Keratinocyte (primary cell): Measurements from ENCODE around the gene FOSB. TPM values are rescaled to one million over a fixed set of nuclear protein-coding genes. Genes with fewer than 3 reads are reported as not detected.

ENCODE experiments used
- DNase-seq: peaks from one replicate; pipeline ENCODE4 v3.0.0-alpha.2; 2011; ENCODE audit warnings: low read depth, missing footprints, low spot score
- FAIRE-seq: peaks from 2 replicates; lab custom pipeline; 2011; peaks lifted over from hg19 to GRCh38; lab: Jason Lieb, UNC
- H2AFZ ChIP-seq: 2 replicates; pipeline ENCODE4 v1.6.0; 2012; ENCODE audit warnings: low read length, control low read depth, inconsistent platforms; ENCODE audit not compliant: control insufficient read depth
- H3K27ac ChIP-seq: 2 replicates; pipeline ENCODE4 v1.5.1; 2011; ENCODE audit warnings: low read length; ENCODE audit not compliant: control insufficient read depth, insufficient read depth
- H3K27me3 ChIP-seq: 3 replicates; pipeline ENCODE4 v1.6.0; 2011; ENCODE audit warnings: low read length; ENCODE audit not compliant: control insufficient read depth, insufficient read depth; ENCODE audit errors: extremely low read depth
- H3K36me3 ChIP-seq, 2 experiments: 2 replicates in 1 of 2; 3 replicates in 1 of 2; pipeline ENCODE4 v1.5.1; 2011; ENCODE audit warnings: low read length in 2 of 2, mild to moderate bottlenecking in 1 of 2; ENCODE audit not compliant: control insufficient read depth in 2 of 2, insufficient read depth in 2 of 2; ENCODE audit errors: extremely low read depth in 1 of 2
- H3K4me1 ChIP-seq: 3 replicates; pipeline ENCODE4 v1.5.1; 2011; ENCODE audit warnings: low read length; ENCODE audit not compliant: control insufficient read depth, insufficient read depth; ENCODE audit errors: extremely low read depth
- H3K4me2 ChIP-seq: 3 replicates; pipeline ENCODE4 v1.6.0; 2011; ENCODE audit warnings: low read depth, low read length; ENCODE audit not compliant: control insufficient read depth, insufficient read depth; ENCODE audit errors: extremely low read depth
- H3K4me3 ChIP-seq, 3 experiments: fragments of 200-600 bp in 1 of 3; sonication (generic) in 1 of 3; 2 replicates in 2 of 3; 3 replicates in 1 of 3; pipeline ENCODE4 v1.5.1; 2011 to 2016; ENCODE audit warnings: low read length in 3 of 3, mild to moderate bottlenecking in 3 of 3, control low read depth in 2 of 3, inconsistent platforms in 1 of 3, low read depth in 1 of 3, mixed read lengths in 1 of 3, mixed run types in 1 of 3, moderate library complexity in 1 of 3; ENCODE audit not compliant: control insufficient read depth in 2 of 3, insufficient read depth in 2 of 3; ENCODE audit errors: extremely low read depth in 1 of 3
- H3K79me2 ChIP-seq: 2 replicates; pipeline ENCODE4 v1.6.0; 2012; ENCODE audit warnings: low read length; ENCODE audit not compliant: control insufficient read depth, insufficient read depth
- H3K9ac ChIP-seq: 3 replicates; pipeline ENCODE4 v1.6.0; 2011; ENCODE audit warnings: low read length; ENCODE audit not compliant: control insufficient read depth, insufficient read depth; ENCODE audit errors: extremely low read depth
- H3K9me1 ChIP-seq: 3 replicates; pipeline ENCODE4 v1.6.0; 2011; ENCODE audit warnings: low read length; ENCODE audit not compliant: control insufficient read depth, insufficient read depth; ENCODE audit errors: extremely low read depth
- H3K9me3 ChIP-seq: 2 replicates; pipeline ENCODE4 v1.5.1; 2012; ENCODE audit warnings: low read depth, low read length; ENCODE audit not compliant: control insufficient read depth
- H4K20me1 ChIP-seq: 3 replicates; pipeline ENCODE4 v1.6.0; 2011; ENCODE audit warnings: low read length; ENCODE audit not compliant: control insufficient read depth, insufficient read depth; ENCODE audit errors: extremely low read depth
- EZH2 ChIP-seq: IDR thresholded peaks from one replicate; pipeline ENCODE4 v1.6.1; 2012; ENCODE audit warnings: inconsistent platforms, mild to moderate bottlenecking, low read length, moderate library complexity
- dilution Hi-C: fragments of 300-500 bp; cut with MboI; formaldehyde crosslinking; loops from one replicate; pipeline ENCODE4 v1.7.0; 2020; ENCODE audit warnings: low sequenced_read_pairs; ENCODE audit not compliant: extremely low pct_ligation_motif_present
- polyA plus RNA-seq, 5 experiments: library from polyadenylated mRNA; depleted of rRNA in 3 of 5; stranded (reverse) in 3 of 5; stranded (forward) in 1 of 5; unstranded in 1 of 5; fragments of >200 nt; gene quantifications; 1 replicate in 1 of 5; 2 replicates in 3 of 5; 3 replicates in 1 of 5; pipeline versions ENCODE4 v1.2.1 to v1.2.3, GENCODE V29; 2011 to 2012; ENCODE audit warnings: missing spikeins in 2 of 5, low read depth in 1 of 5, low replicate concordance in 1 of 5
- TF ChIP-seq, protein P1 (sequence below), 3 experiments: IDR thresholded peaks in 1 of 3; conservative IDR thresholded peaks in 1 of 3; optimal IDR thresholded peaks in 1 of 3; 2 replicates in 2 of 3; 3 replicates in 1 of 3; pipeline versions ENCODE3 to v1.5.1; 2011; ENCODE audit warnings: low read length in 3 of 3, mild to moderate bottlenecking in 3 of 3, moderate library complexity in 2 of 3, control low read depth in 1 of 3, inconsistent platforms in 1 of 3; ENCODE audit not compliant: insufficient read depth in 2 of 3; ENCODE audit errors: extremely low read depth in 1 of 3

The FOSB gene
- polyA plus RNA-seq, 1 donor (not counting 4 experiments of a cell fraction or from before 2014, with no cell fraction given) = 4.6 TPM

DNA sequence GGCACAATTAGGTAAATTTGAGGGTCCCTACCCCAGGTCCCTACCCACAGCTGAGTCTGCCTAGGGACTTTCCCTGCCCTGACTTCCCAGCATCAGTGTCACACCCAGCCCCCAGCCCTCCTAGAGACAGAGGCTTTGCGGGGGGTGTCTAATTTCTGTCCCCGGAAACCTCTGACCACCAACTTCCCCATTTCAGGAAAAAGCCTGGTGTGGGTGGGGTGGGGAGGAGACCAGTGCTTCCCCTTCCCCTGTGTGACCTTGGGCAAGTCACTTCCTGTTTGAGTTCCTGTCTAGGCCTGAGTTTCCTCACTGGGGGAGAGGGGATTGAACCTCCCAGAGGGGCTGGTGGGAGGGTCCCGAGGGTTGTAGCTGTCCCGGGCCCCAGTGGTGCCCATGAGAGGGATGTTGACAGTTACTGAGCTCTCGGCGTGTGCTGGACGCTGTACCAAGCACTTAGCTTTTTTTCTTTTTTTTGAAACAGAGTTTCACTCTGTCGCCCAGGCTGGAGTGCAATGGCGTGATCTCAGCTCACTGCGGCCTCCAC lies 47.4 kb downstream of the FOSB start:
- Histone ChIP-seq H4K20me1 (peaks cover 37% of the 10 kb centered on the region), H3K9me1 (peaks cover 8% of the 10 kb centered on the region), H3K27ac (peak overlapping the region; percentile 25), H3K79me2 (peaks cover 71% of the 10 kb centered on the region), H3K9ac (no peak overlapping the region), H3K36me3 (peaks cover 23 to 30% of the 10 kb centered on the region in 2 experiments), H3K4me2 (no peak overlapping the region), H3K4me1 (peaks cover 30% of the 10 kb centered on the region), H3K27me3 (no peaks in the 10 kb centered on the region), H3K9me3 (no peaks in the 10 kb centered on the region), H3K4me3 (no peak overlapping the region), H2AFZ (no peak overlapping the region)
- DNase-seq (no peak), FAIRE-seq (no peak)
- TF ChIP-seq, protein P1, sequence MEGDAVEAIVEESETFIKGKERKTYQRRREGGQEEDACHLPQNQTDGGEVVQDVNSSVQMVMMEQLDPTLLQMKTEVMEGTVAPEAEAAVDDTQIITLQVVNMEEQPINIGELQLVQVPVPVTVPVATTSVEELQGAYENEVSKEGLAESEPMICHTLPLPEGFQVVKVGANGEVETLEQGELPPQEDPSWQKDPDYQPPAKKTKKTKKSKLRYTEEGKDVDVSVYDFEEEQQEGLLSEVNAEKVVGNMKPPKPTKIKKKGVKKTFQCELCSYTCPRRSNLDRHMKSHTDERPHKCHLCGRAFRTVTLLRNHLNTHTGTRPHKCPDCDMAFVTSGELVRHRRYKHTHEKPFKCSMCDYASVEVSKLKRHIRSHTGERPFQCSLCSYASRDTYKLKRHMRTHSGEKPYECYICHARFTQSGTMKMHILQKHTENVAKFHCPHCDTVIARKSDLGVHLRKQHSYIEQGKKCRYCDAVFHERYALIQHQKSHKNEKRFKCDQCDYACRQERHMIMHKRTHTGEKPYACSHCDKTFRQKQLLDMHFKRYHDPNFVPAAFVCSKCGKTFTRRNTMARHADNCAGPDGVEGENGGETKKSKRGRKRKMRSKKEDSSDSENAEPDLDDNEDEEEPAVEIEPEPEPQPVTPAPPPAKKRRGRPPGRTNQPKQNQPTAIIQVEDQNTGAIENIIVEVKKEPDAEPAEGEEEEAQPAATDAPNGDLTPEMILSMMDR (optimal IDR thresholded peaks at IDR 0.05 in 1 of 3, IDR thresholded peaks at IDR 0.05 in 1 of 3, conservative IDR thresholded peaks at IDR 0.05 in 1 of 3; ENCODE audit: extremely low read depth in 1 of 3, insufficient read depth in 2 of 3, low read length in 3 of 3) = no peak
- no peak for TF ChIP-seq EZH2
- dilution Hi-C loops = no loop called here

- H3K9me1 ChIP-seq = peaks cover 8% of the 10 kb centered on the region
- no peak overlapping the region for H3K4me3 ChIP-seq
- no peaks in the 10 kb centered on the region for H3K27me3 ChIP-seq
- TF ChIP-seq, protein P1 (optimal IDR thresholded peaks at IDR 0.05 in 1 of 3, IDR thresholded peaks at IDR 0.05 in 1 of 3, conservative IDR thresholded peaks at IDR 0.05 in 1 of 3; ENCODE audit: extremely low read depth in 1 of 3, insufficient read depth in 2 of 3, low read length in 3 of 3) = no peak
- TF ChIP-seq EZH2 = no peak
- peaks cover 26 to 34% of the 10 kb centered on the region in 2 experiments for H3K36me3 ChIP-seq
- H3K4me2 ChIP-seq = no peak overlapping the region
- no peak for FAIRE-seq
- H3K4me1 ChIP-seq = peaks cover 35% of the 10 kb centered on the region
- H3K9ac ChIP-seq = no peak overlapping the region
- no peak for DNase-seq
- H4K20me1 ChIP-seq = peaks cover 34% of the 10 kb centered on the region
- no peak overlapping the region for H3K27ac ChIP-seq
- H2AFZ ChIP-seq = no peak overlapping the region
- H3K9me3 ChIP-seq = no peaks in the 10 kb centered on the region
- peaks cover 63% of the 10 kb centered on the region for H3K79me2 ChIP-seq
- dilution Hi-C loops = no loop called here
These were observed 48.1 kb downstream of the FOSB start for GRCh38 chr19:45515807-45516401.
